GM23338 (cell line): Measurements from ENCODE around the gene MFGE8. TPM values are rescaled to one million over a fixed set of nuclear protein-coding genes. Genes with fewer than 3 reads are reported as not detected.

Experiments
- ATAC-seq: fragments of 200-7000 bp; cut with Tn5 transposase; 3 replicates; pipeline ENCODE4 v1.9.1; 2020
- DNase-seq: peaks from one replicate; pipeline ENCODE4 v3.0.0-alpha.2; 2015; ENCODE audit warnings: low spot score
- H2AFZ ChIP-seq: fragments of 200-600 bp; sonication (generic); 2 replicates; pipeline ENCODE4 v1.8.0; 2016; ENCODE audit warnings: antibody characterized with exemption, mild to moderate bottlenecking, moderate library complexity
- H3F3A ChIP-seq: fragments of 200-600 bp; sonication (generic); replicated peaks from 2 replicates; pipeline ENCODE4 v1.8.0; 2017; ENCODE audit warnings: antibody characterized with exemption, mixed run types, low read depth
- H3K27ac ChIP-seq: fragments of 200-600 bp; sonication (generic); 2 replicates; pipeline ENCODE4 v1.6.1; 2016; ENCODE audit warnings: low read depth
- H3K27me3 ChIP-seq: fragments of 200-600 bp; sonication (generic); 2 replicates; pipeline ENCODE4 v1.8.0; 2016; ENCODE audit warnings: mild to moderate bottlenecking, mixed run types, moderate library complexity; ENCODE audit not compliant: insufficient read depth
- H3K36me3 ChIP-seq: fragments of 200-600 bp; sonication (generic); 2 replicates; pipeline ENCODE4 v1.8.0; 2016; ENCODE audit warnings: mild to moderate bottlenecking; ENCODE audit not compliant: insufficient read depth
- H3K4me1 ChIP-seq: fragments of 200-600 bp; sonication (generic); 2 replicates; pipeline ENCODE4 v1.8.0; 2016; ENCODE audit warnings: mild to moderate bottlenecking, moderate library complexity; ENCODE audit not compliant: insufficient read depth
- H3K4me2 ChIP-seq: fragments of 200-600 bp; sonication (generic); 2 replicates; pipeline ENCODE4 v1.7.1; 2017; ENCODE audit warnings: mixed run types
- H3K4me3 ChIP-seq: fragments of 200-600 bp; sonication (generic); 2 replicates; pipeline ENCODE4 v1.6.1; 2016; ENCODE audit warnings: mixed run types
- H3K79me2 ChIP-seq: fragments of 200-600 bp; sonication (generic); replicated peaks from 2 replicates; pipeline ENCODE4 v1.8.0; 2017; ENCODE audit warnings: mild to moderate bottlenecking; ENCODE audit not compliant: insufficient read depth
- H3K9me2 ChIP-seq: fragments of 200-600 bp; sonication (generic); 2 replicates; pipeline ENCODE4 v1.8.0; 2017; ENCODE audit not compliant: insufficient read depth
- H4K20me1 ChIP-seq: fragments of 200-600 bp; sonication (generic); replicated peaks from 2 replicates; pipeline ENCODE4 v1.8.0; 2017; ENCODE audit warnings: mild to moderate bottlenecking; ENCODE audit not compliant: insufficient read depth
- H3K27ac Mint-ChIP-seq: 2 replicates; pipeline ENCODE4 v1.8.0; 2020; ENCODE audit warnings: inconsistent platforms, mild to moderate bottlenecking, moderate library complexity, mixed read lengths
- H3K27me3 Mint-ChIP-seq: 3 replicates; pipeline ENCODE4 v1.8.0; 2022; ENCODE audit warnings: low read depth, mild to moderate bottlenecking, moderate library complexity, mixed read lengths, inconsistent platforms; ENCODE audit not compliant: insufficient read depth, poor library complexity
- H3K36me3 Mint-ChIP-seq: 3 replicates; pipeline ENCODE4 v1.8.0; 2021; ENCODE audit warnings: low read depth, mild to moderate bottlenecking, inconsistent platforms, moderate library complexity, mixed read lengths
- H3K4me1 Mint-ChIP-seq: 3 replicates; pipeline ENCODE4 v1.8.0; 2020; ENCODE audit warnings: mild to moderate bottlenecking, inconsistent platforms, mixed read lengths
- H3K4me3 Mint-ChIP-seq: 3 replicates; pipeline ENCODE4 v1.8.0; 2021; ENCODE audit warnings: moderate library complexity, mild to moderate bottlenecking, inconsistent platforms, mixed read lengths
- H3K9me3 Mint-ChIP-seq: 3 replicates; pipeline ENCODE4 v1.8.0; 2020; ENCODE audit warnings: moderate library complexity, mild to moderate bottlenecking, inconsistent platforms, mixed read lengths
- CREB1 ChIP-seq: fragments of 250-450 bp; sonication (Bioruptor Pico); IDR thresholded peaks from 2 replicates; pipeline ENCODE4 v1.5.0; 2020; ENCODE audit warnings: low read depth, mild to moderate bottlenecking, moderate library complexity
- ETS1 ChIP-seq: IDR thresholded peaks from 2 replicates; pipeline ENCODE4 v1.6.1; 2016; ENCODE audit warnings: antibody characterized with exemption
- JUNB ChIP-seq: IDR thresholded peaks from one replicate; pipeline ENCODE4 v1.6.1; 2016; ENCODE audit warnings: antibody characterized with exemption; ENCODE audit not compliant: unreplicated experiment
- NANOG ChIP-seq: IDR thresholded peaks from 2 replicates; pipeline ENCODE4 v1.6.1; 2016; ENCODE audit warnings: antibody characterized with exemption, borderline replicate concordance
- POLR2AphosphoS5 ChIP-seq: IDR thresholded peaks from 2 replicates; pipeline ENCODE4 v1.6.1; 2016; ENCODE audit warnings: antibody characterized with exemption, low read depth
- ZNF114 ChIP-seq: fragments of 250-450 bp; sonication (Bioruptor Pico); IDR thresholded peaks from 2 replicates; pipeline ENCODE4 v1.5.0; 2020; ENCODE audit warnings: mild to moderate bottlenecking, moderate library complexity
- ZNF331 ChIP-seq: fragments of 250-450 bp; sonication (Bioruptor Pico); IDR thresholded peaks from 2 replicates; pipeline ENCODE4 v1.5.0; 2020; ENCODE audit warnings: low read depth, mild to moderate bottlenecking, moderate library complexity
- polyA plus RNA-seq: library from polyadenylated mRNA; unstranded; fragments of >200 nt; fragmentation: Nextera tagmentation; extraction: Ambion mirVana; gene quantifications from 2 replicates; pipeline ENCODE4 v1.2.1, GENCODE V29; 2016
- total RNA-seq: library from RNA; depleted of rRNA; stranded (reverse); fragments of >200 nt; shearing (Covaris generic); gene quantifications from 2 replicates; pipeline ENCODE4 v1.2.3, GENCODE V29; 2014

Gene MFGE8
- total and polyA plus RNA-seq, 2 experiments from 2014 or later, result 279 to 671 TPM

GRCh38 chr15:88873786-88874185 is 39.4 kb downstream of the MFGE8 start:
- Histone ChIP-seq H3K27ac (no peak overlapping the region), H3K4me2 (no peak overlapping the region), H3K79me2 (no peaks in the 10 kb centered on the region), H2AFZ (no peak overlapping the region), H4K20me1 (no peaks in the 10 kb centered on the region), H3K4me3 (no peak overlapping the region), H3F3A (no peaks in the 10 kb centered on the region), H3K4me1 (peaks cover 6% of the 10 kb centered on the region; the same call in 1 of the 2 replicates), H3K27me3 (no peaks in the 10 kb centered on the region), H3K36me3 (no peaks in the 10 kb centered on the region), H3K9me2 (no peaks in the 10 kb centered on the region; the same call in 1 of the 2 replicates)
- TF ChIP-seq ZNF331 (CRISPR knock-in tag) (no peak), CREB1 (no peak)
- ATAC-seq, result no peak
- Mint-ChIP-seq H3K36me3 (peaks cover 17% of the 10 kb centered on the region; the same call in 2 of the 3 replicates), H3K27me3 (peaks cover 22% of the 10 kb centered on the region), H3K4me3 (no peak overlapping the region), H3K4me1 (peaks cover 14% of the 10 kb centered on the region), H3K9me3 (peaks cover 4% of the 10 kb centered on the region; the same call in 1 of the 3 replicates), H3K27ac (no peak overlapping the region)
- DNase-seq, result no peak

- no peaks in the 10 kb centered on the region for H4K20me1 ChIP-seq
- TF ChIP-seq ETS1 (no peak), POLR2AphosphoS5 (no peak), JUNB (no peak), ZNF114 (CRISPR knock-in tag) (no peak)
- no peak overlapping the region for H3K4me3 ChIP-seq
- no peak for ATAC-seq
- no peak overlapping the region for H2AFZ ChIP-seq
- peaks cover 6% of the 10 kb centered on the region; the same call in 1 of the 2 replicates for H3K4me1 ChIP-seq
- Mint-ChIP-seq H3K4me1 (peaks cover 14% of the 10 kb centered on the region), H3K27ac (no peak overlapping the region), H3K27me3 (peaks cover 22% of the 10 kb centered on the region), H3K36me3 (peaks cover 13% of the 10 kb centered on the region; the same call in 2 of the 3 replicates), H3K4me3 (no peak overlapping the region; the same call in 2 of the 3 replicates), H3K9me3 (peaks cover 4% of the 10 kb centered on the region; the same call in 1 of the 3 replicates)
- H3K36me3 ChIP-seq, result no peaks in the 10 kb centered on the region
- H3K9me2 ChIP-seq, result no peaks in the 10 kb centered on the region; the same call in 1 of the 2 replicates
- H3K27ac ChIP-seq, result no peak overlapping the region
- no peak for DNase-seq
- H3F3A ChIP-seq, result no peaks in the 10 kb centered on the region
- no peaks in the 10 kb centered on the region for H3K27me3 ChIP-seq
- H3K79me2 ChIP-seq, result no peaks in the 10 kb centered on the region
- H3K4me2 ChIP-seq, result no peak overlapping the region
Observed at GRCh38 chr15:88872706-88873105, 40.5 kb downstream of the MFGE8 start.

GRCh38 chr15:88872106-88872505 is 41.1 kb downstream of the MFGE8 start:
- TF ChIP-seq NANOG (no peak), ZNF331 (CRISPR knock-in tag) (no peak), ZNF114 (CRISPR knock-in tag) (no peak), POLR2AphosphoS5 (no peak), ETS1 (no peak)
- Mint-ChIP-seq H3K9me3 (peaks cover 4% of the 10 kb centered on the region; the same call in 1 of the 3 replicates), H3K4me1 (peaks cover 14% of the 10 kb centered on the region), H3K27ac (no peak overlapping the region), H3K36me3 (peaks cover 13% of the 10 kb centered on the region; the same call in 2 of the 3 replicates), H3K4me3 (no peak overlapping the region), H3K27me3 (peaks cover 22% of the 10 kb centered on the region)
- no peak for DNase-seq
- peaks cover 6% of the 10 kb centered on the region; the same call in 1 of the 2 replicates for H3K4me1 ChIP-seq
- no peak for ATAC-seq
- H3K79me2 ChIP-seq, result no peaks in the 10 kb centered on the region
- peaks cover 2% of the 10 kb centered on the region; the same call in 1 of the 2 replicates for H3K9me2 ChIP-seq
- no peak overlapping the region for H3K27ac ChIP-seq
- no peak overlapping the region for H3K4me2 ChIP-seq
- no peaks in the 10 kb centered on the region for H4K20me1 ChIP-seq
- H3K27me3 ChIP-seq, result no peaks in the 10 kb centered on the region
- no peaks in the 10 kb centered on the region for H3F3A ChIP-seq
- no peak overlapping the region for H2AFZ ChIP-seq
- no peaks in the 10 kb centered on the region for H3K36me3 ChIP-seq
- H3K4me3 ChIP-seq, result no peak overlapping the region
